Measurements from ENCODE around the gene LRRC4B. TPM values are rescaled to one million over a fixed set of nuclear protein-coding genes. Genes with fewer than 3 reads are reported as not detected.

The LRRC4B gene
- total and polyA plus RNA-seq, 9 donors, result 5.7 to 16.1 (median 12.7) TPM

DNA sequence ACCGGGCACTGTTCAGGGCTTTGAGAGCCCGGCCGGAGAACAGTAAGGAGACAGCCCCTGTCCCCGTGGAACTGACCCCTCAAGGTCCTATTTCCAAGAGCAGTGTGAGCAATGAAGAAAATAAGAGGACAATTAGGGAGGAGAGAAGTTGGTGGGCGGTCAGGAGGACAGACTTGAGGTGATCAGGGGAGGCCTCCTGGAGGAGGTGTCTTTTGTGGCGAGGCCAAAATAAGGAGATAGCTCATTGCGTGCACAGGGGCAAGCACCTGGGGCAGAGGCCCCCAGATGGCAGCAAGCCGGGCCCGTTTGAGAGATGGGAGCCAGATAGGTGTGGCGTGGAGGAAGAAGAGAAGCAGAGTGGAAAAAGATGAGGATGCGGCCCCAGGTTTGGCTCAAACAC is 2.8 kb upstream of the LRRC4B start:
- H3K36me3 ChIP-seq (ENCODE audit: control insufficient read depth, insufficient read depth, low read length), result no peaks in the 10 kb centered on the region
- H3K9me3 ChIP-seq (replicated peaks; ENCODE audit: control insufficient read depth, low read depth, low read length), result no peaks in the 10 kb centered on the region
- no peak for DNase-seq
- no peak overlapping the region for H3K4me3 ChIP-seq (ENCODE audit: low read length)
- peaks cover 8% of the 10 kb centered on the region for H3K4me1 ChIP-seq (ENCODE audit: control insufficient read depth, insufficient read depth, low read length)
- peaks cover 45% of the 10 kb centered on the region for H3K27me3 ChIP-seq (ENCODE audit: control insufficient read depth, insufficient read depth, low read length)
- no peak overlapping the region for H3K27ac ChIP-seq (ENCODE audit: low read length)
- 68% methylated on average over 7 of the region's 11 CpGs for WGBS (ENCODE audit: insufficient coverage)

- no peaks in the 10 kb centered on the region for H3K9me3 ChIP-seq (replicated peaks; ENCODE audit: control insufficient read depth, low read depth, low read length)
- H3K27ac ChIP-seq (ENCODE audit: low read length), result no peak overlapping the region
- H3K27me3 ChIP-seq (ENCODE audit: control insufficient read depth, insufficient read depth, low read length), result peaks cover 54% of the 10 kb centered on the region
- DNase-seq, result no peak
- no peak overlapping the region for H3K4me3 ChIP-seq (ENCODE audit: low read length)
- WGBS (ENCODE audit: insufficient coverage), result 64% methylated on average over 16 of the region's 19 CpGs
- H3K36me3 ChIP-seq (ENCODE audit: control insufficient read depth, insufficient read depth, low read length), result no peaks in the 10 kb centered on the region
- H3K4me1 ChIP-seq (ENCODE audit: control insufficient read depth, insufficient read depth, low read length), result peaks cover 8% of the 10 kb centered on the region
Measured at GRCh38 chr19:50569938-50570540, 1.8 kb upstream of the LRRC4B start.

DNA sequence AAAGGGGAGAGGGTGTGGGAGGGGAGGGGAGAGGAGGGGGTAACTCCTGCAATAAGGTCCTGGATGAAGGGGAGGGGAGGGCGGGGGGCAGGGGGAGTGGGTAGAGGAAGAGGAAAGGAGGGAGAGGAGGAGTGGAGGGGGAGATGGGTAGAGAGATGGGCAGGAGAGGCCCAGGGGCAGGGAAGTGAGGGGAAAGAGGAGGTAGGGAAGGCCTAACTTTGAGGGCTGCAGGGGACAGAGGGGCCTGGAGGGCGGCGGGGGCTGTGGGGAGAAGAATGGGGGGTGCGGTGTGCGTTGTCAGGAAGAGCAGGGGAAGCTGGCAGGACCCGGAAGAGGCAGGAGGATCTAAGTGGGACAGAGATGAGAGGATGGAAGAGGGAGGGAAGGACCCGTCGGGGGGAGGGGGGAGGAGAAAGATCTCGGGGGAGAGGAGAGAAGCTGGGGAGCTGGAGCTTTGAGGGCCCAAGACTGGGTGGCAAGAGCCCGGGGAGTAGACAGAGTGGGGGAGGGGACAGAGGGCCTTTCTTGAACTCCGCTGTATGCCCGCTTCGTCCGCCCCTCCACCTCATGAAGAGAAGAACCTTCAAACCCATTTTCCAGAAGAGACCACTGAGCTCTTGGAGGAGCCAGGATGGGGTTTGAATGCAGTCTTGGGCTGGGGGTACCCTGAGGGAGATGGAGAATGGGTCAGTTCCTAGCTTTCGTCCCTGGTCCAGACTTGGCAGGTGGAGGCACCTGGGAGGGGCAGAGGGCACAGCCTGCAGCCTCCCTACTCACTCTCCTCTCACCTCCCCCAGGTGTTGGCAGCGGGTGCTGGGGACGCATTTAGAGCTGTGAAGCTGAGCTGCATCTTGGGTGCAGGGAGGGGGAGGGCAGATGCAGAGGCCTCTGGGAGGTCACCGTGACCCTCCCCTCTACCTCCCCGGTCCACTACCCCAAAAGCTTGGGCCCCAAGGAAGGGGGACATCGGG is 778 bp upstream of the LRRC4B start:
- Histone ChIP-seq H3K27ac (ENCODE audit: low read length) (no peak overlapping the region), H3K4me3 (ENCODE audit: low read length) (no peak overlapping the region), H3K36me3 (ENCODE audit: control insufficient read depth, insufficient read depth, low read length) (no peaks in the 10 kb centered on the region), H3K4me1 (ENCODE audit: control insufficient read depth, insufficient read depth, low read length) (peaks cover 8% of the 10 kb centered on the region), H3K9me3 (replicated peaks; ENCODE audit: control insufficient read depth, low read depth, low read length) (no peaks in the 10 kb centered on the region), H3K27me3 (ENCODE audit: control insufficient read depth, insufficient read depth, low read length) (peaks cover 59% of the 10 kb centered on the region)
- WGBS (ENCODE audit: insufficient coverage), result 25% methylated on average over 9 of the region's 20 CpGs
- DNase-seq, result no peak

DNA sequence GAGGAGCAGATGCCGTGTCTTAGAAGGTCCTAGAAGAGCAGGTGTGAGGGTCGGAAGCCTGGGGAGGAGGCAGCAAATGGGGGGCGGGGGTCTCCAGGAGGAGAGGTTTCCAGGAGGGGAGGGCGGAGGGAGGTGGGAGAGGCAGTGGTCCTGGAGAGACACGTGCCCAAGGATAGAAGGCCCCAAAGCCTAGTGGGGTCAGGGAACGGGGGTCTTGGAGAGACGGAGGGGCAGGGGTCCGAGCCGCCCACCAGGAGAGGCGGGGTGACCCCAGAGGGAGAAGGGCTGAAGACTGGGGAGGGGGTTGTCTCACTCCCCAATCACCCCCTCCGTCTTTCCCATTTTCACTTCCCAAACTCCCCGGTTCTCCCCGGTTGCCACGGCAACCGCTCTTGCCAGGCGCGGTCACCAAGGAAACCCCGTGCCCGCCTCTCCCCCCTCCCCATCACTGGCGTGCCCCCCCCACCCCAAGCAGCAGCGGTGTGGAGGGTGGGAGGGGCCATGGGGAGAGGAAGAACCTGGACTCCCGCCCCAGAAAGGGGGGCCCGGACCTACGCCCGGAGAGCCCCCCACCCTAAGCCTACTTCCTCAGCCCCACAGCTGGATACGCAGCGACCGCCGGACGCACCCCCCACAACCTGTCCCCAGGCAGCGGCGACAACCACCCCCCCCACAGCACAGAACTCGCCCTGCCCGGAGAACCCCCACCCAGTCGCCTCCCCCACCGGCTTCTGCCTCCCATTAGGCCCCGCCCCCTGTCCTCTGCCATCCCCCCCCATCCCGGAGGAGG is 988 bp downstream of the LRRC4B start:
- WGBS (ENCODE audit: insufficient coverage), result 11% methylated on average over 4 of the region's 38 CpGs
- Histone ChIP-seq H3K4me3 (ENCODE audit: low read length) (peak overlapping the region; percentile 34), H3K4me1 (ENCODE audit: control insufficient read depth, insufficient read depth, low read length) (peaks cover 8% of the 10 kb centered on the region), H3K27ac (ENCODE audit: low read length) (no peak overlapping the region), H3K36me3 (ENCODE audit: control insufficient read depth, insufficient read depth, low read length) (no peaks in the 10 kb centered on the region), H3K9me3 (replicated peaks; ENCODE audit: control insufficient read depth, low read depth, low read length) (no peaks in the 10 kb centered on the region), H3K27me3 (ENCODE audit: control insufficient read depth, insufficient read depth, low read length) (peaks cover 72% of the 10 kb centered on the region)
- peak; percentile 44 for DNase-seq

DNA sequence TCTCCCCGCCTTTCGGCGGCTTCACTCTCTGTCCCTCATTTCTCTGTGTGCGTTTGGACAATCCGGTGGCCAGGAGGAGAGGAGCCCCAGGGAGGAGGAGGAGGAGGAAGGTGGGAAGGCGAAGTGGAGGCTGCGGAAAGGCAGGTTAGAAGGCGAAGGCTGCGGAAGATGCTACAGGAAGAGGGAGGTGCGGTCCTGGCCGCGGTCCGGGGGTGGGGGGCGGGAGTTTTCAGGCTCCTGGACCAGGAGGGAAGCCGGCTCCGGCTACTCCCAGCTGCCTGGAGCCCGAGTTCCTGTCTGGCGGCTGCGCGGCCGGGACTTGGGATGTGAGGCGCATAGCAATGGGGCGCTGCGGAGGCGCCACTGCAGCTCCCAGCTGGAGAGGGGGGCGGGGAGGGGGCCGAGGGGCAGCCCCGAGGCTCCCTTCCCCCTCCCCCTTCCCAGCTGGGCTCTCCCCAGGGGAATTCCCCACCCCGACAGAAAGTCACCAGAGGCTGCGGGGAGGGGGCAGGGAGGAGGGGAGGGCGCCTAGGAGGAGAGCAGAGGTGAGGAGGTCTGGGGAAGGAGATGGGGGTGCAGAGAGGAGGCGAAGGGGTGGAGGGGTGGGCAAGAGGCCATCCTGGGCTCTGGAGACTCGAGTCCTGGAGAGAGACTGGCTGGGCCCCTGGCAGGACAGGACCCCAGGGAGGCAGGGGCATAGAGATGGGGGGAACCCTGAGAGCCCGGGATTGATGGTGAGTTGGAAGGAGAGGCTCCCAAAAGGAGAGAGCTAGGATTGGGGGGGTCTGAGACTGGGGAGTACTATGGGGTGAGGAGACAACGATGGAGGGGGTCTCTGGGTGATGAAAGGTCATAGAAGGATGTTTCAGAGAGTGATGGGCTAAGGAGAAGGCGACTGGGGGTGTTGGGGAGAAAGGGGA is 2.0 kb downstream of the LRRC4B start:
- Histone ChIP-seq H3K27me3 (ENCODE audit: control insufficient read depth, insufficient read depth, low read length) (peaks cover 74% of the 10 kb centered on the region), H3K4me3 (ENCODE audit: low read length) (no peak overlapping the region), H3K27ac (ENCODE audit: low read length) (no peak overlapping the region), H3K9me3 (replicated peaks; ENCODE audit: control insufficient read depth, low read depth, low read length) (no peaks in the 10 kb centered on the region), H3K4me1 (ENCODE audit: control insufficient read depth, insufficient read depth, low read length) (peaks cover 8% of the 10 kb centered on the region), H3K36me3 (ENCODE audit: control insufficient read depth, insufficient read depth, low read length) (no peaks in the 10 kb centered on the region)
- 8% methylated on average over 14 of the region's 36 CpGs for WGBS (ENCODE audit: insufficient coverage)
- peak; percentile 59 for DNase-seq

DNA sequence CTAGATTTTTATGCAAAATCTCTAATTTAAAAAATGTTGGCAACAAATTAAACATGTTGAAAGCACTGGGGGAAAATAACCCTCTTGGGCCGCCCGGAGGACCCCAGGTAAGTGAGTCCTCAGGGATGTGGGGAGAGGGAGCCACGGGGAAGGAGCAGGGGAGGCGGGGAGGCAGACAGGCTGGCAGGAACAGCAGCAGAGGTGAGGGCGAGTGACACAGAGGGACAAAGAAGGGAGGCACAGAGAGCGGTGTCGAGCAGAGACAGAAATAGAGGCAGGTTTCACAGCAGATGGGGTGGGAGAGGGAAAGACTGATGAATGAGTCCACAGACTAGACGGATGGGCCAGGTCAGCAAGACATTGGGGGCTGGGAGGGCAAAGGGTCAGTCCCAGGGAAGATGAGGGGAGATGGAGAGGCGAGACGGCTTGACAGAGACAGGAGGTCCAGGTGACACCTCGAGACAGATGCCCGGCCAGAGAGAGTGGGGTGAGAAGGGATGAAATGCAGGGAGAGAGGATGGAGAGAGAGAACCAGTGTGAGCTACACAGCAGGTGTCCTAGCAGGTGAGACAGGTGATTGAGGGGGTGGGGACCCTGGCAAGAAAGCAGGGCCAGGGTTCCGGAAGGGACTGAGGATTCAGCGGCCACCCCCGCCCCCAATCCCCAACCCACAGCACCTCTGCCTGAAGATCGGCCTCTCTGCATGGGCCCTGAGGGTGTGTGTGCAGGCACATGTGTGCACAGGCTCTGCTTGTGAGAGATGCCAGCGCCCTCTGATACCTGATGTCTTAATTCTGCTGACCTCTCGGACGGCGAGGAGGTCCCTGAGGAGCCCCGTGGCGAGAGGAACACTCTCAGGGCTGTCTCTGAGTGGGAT is 3.8 kb downstream of the LRRC4B start:
- no peak for DNase-seq
- Histone ChIP-seq H3K27me3 (ENCODE audit: control insufficient read depth, insufficient read depth, low read length) (peaks cover 65% of the 10 kb centered on the region), H3K27ac (ENCODE audit: low read length) (no peak overlapping the region), H3K4me3 (ENCODE audit: low read length) (no peak overlapping the region), H3K36me3 (ENCODE audit: control insufficient read depth, insufficient read depth, low read length) (no peaks in the 10 kb centered on the region), H3K9me3 (replicated peaks; ENCODE audit: control insufficient read depth, low read depth, low read length) (no peaks in the 10 kb centered on the region), H3K4me1 (ENCODE audit: control insufficient read depth, insufficient read depth, low read length) (peaks cover 8% of the 10 kb centered on the region)
- WGBS (ENCODE audit: insufficient coverage), result 61% methylated on average over 18 of the region's 22 CpGs

DNA sequence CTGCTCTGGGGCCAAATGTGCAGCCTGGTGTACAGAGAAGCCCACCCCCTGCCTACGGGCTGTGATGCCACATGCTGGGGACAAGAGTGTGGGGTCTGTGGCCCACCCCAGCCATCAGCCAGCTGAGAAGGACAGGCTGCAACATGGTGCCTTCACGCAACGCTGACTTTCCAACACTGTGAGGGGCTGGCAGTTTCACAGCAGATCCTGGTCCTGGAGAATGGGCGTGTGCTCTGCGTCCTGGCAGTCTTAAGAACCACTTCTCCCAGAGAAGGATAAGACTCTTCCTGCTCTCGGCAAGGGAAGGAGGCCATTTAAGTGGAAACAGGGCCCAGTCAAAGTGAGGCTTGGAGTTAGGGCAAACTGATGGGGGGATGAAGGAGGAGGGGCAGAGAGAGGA is 4.6 kb downstream of the LRRC4B start:
- H3K4me3 ChIP-seq (ENCODE audit: low read length), result no peak overlapping the region
- H3K36me3 ChIP-seq (ENCODE audit: control insufficient read depth, insufficient read depth, low read length), result no peaks in the 10 kb centered on the region
- DNase-seq, result no peak
- H3K4me1 ChIP-seq (ENCODE audit: control insufficient read depth, insufficient read depth, low read length), result peaks cover 8% of the 10 kb centered on the region
- H3K9me3 ChIP-seq (replicated peaks; ENCODE audit: control insufficient read depth, low read depth, low read length), result no peaks in the 10 kb centered on the region
- WGBS (ENCODE audit: insufficient coverage), result 78% methylated on average over 3 of the region's 6 CpGs
- H3K27ac ChIP-seq (ENCODE audit: low read length), result no peak overlapping the region
- H3K27me3 ChIP-seq (ENCODE audit: control insufficient read depth, insufficient read depth, low read length), result peaks cover 57% of the 10 kb centered on the region

DNA sequence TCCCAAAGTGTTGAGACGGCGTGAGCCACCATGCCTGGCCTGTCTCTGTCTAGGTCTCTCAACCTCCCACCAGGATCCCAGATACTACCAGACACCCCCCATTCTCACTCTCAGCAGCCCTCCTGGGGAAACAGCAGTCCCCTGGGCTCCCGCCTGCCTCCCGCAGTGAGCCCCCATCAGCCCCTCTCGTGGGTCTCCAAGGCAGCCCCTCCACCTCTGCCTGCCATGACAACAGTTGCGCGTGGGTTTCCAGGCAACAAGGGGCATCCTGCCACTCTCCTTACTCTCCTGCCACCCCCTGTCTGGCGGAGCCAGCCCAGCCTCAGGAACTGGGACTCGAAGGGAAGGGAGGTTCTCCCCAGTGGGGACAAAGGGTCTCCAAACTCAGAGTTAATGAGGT is 5.2 kb downstream of the LRRC4B start:
- Histone ChIP-seq H3K27me3 (ENCODE audit: control insufficient read depth, insufficient read depth, low read length) (peaks cover 56% of the 10 kb centered on the region), H3K4me1 (ENCODE audit: control insufficient read depth, insufficient read depth, low read length) (peaks cover 8% of the 10 kb centered on the region), H3K4me3 (ENCODE audit: low read length) (no peak overlapping the region), H3K27ac (ENCODE audit: low read length) (no peak overlapping the region), H3K36me3 (ENCODE audit: control insufficient read depth, insufficient read depth, low read length) (no peaks in the 10 kb centered on the region), H3K9me3 (replicated peaks; ENCODE audit: control insufficient read depth, low read depth, low read length) (no peaks in the 10 kb centered on the region)
- WGBS (ENCODE audit: insufficient coverage), result 75% methylated on average over 6 of the region's 9 CpGs
- no peak for DNase-seq

DNA sequence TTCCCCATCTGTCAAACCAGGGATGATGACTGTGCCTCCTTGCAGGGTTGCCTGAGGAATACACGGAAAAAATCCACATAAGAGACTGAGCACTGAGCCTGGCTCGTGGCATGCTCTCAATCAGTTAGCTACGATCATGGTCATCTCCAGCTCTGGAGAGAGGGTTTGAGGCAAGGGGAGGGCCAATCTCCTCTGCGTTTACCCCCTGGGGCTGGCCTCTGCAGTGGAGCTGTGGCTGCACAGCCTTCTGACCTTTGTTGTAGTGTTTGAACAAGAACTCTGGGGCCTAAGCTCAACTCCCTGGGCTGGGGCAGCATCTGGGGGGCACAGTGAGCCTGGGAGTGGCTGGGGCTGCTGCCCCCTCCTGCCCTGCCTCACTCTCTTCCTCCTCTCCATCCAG is 5.9 kb downstream of the LRRC4B start:
- peaks cover 8% of the 10 kb centered on the region for H3K4me1 ChIP-seq (ENCODE audit: control insufficient read depth, insufficient read depth, low read length)
- 55% methylated on average over 4 of the region's 4 CpGs for WGBS (ENCODE audit: insufficient coverage)
- peaks cover 52% of the 10 kb centered on the region for H3K27me3 ChIP-seq (ENCODE audit: control insufficient read depth, insufficient read depth, low read length)
- DNase-seq, result no peak
- H3K4me3 ChIP-seq (ENCODE audit: low read length), result no peak overlapping the region
- no peak overlapping the region for H3K27ac ChIP-seq (ENCODE audit: low read length)
- H3K9me3 ChIP-seq (replicated peaks; ENCODE audit: control insufficient read depth, low read depth, low read length), result no peaks in the 10 kb centered on the region
- no peaks in the 10 kb centered on the region for H3K36me3 ChIP-seq (ENCODE audit: control insufficient read depth, insufficient read depth, low read length)

Data from muscle of leg (tissue), 11 donors.